Activated T-cell treated with anti-CD3 and anti-CD28 coated beads, Interleukin-2, amount 50 U/mL, for 1 hour (primary cell): ENCODE data around the gene TIMM13.
"Not testable (repeated sequence)": the region's sequence is repeated elsewhere in the genome, so short reads cannot be mapped to it uniquely, and the experiment has no call there.

Experiments
- DNase-seq: peaks from one replicate; pipeline ENCODE4 v3.0.0-alpha.2; 2020

The TIMM13 gene

GRCh38 chr19:2427429-2428320, at the start of gene TIMM13:
TSS of gene TIMM13 (minus strand) at chr19:2427586. CDS start at chr19:2427533, 53 bp downstream.
- DNase-seq, result peak; percentile 98

GRCh38 chr19:2476451-2477140, 49.2 kb upstream of the TIMM13 start:
- DNase-seq, result peak; percentile 68

- DNase-seq, result peak; percentile 97
Measured at GRCh38 chr19:2475702-2476450, 48.5 kb upstream of the TIMM13 start, which contains the start of gene GADD45B. TSS of gene GADD45B (plus strand) at chr19:2476127. CDS start at chr19:2476359, 232 bp downstream.

GRCh38 chr19:2475018-2475701, 47.8 kb upstream of the TIMM13 start:
- peak; percentile 70 for DNase-seq

GRCh38 chr19:2474232-2475017, 47.0 kb upstream of the TIMM13 start:
- DNase-seq, result peak; percentile 91

- not testable (repeated sequence) for DNase-seq
Measured at GRCh38 chr19:2469915-2470200, 42.5 kb upstream of the TIMM13 start.

GRCh38 chr19:2469102-2469914, 41.9 kb upstream of the TIMM13 start:
- DNase-seq, result no peak

GRCh38 chr19:2468596-2468995, 41.2 kb upstream of the TIMM13 start:
- DNase-seq, result no peak

GRCh38 chr19:2464389-2464788, 37.0 kb upstream of the TIMM13 start:
- no peak for DNase-seq

GRCh38 chr19:2463694-2464093, 36.3 kb upstream of the TIMM13 start:
- not testable (repeated sequence) for DNase-seq

GRCh38 chr19:2462635-2463421, 35.4 kb upstream of the TIMM13 start:
- DNase-seq, result no peak

- peak; percentile 63 for DNase-seq
Measured at GRCh38 chr19:2461751-2462634, 34.6 kb upstream of the TIMM13 start.

- DNase-seq, result no peak
Measured at GRCh38 chr19:2460245-2460644, 32.9 kb upstream of the TIMM13 start.

GRCh38 chr19:2458776-2459175, 31.4 kb upstream of the TIMM13 start:
- not testable (repeated sequence) for DNase-seq

- DNase-seq, result no peak
Measured at GRCh38 chr19:2458054-2458453, 30.7 kb upstream of the TIMM13 start.

- no peak for DNase-seq
Measured at GRCh38 chr19:2457394-2458037, 30.1 kb upstream of the TIMM13 start.

- DNase-seq, result peak; percentile 52
Measured at GRCh38 chr19:2455851-2456570, 28.6 kb upstream of the TIMM13 start.
